HG02885 (cell line): Measurements from ENCODE around the gene ATXN2.

Source experiments
- ATAC-seq: cut with Tn5 transposase; IDR thresholded peaks from one replicate; pipeline ENCODE4 v1.9.1; 2021; ENCODE audit warnings: mild to moderate bottlenecking; ENCODE audit not compliant: unreplicated experiment, poor library complexity

The ATXN2 gene

DNA sequence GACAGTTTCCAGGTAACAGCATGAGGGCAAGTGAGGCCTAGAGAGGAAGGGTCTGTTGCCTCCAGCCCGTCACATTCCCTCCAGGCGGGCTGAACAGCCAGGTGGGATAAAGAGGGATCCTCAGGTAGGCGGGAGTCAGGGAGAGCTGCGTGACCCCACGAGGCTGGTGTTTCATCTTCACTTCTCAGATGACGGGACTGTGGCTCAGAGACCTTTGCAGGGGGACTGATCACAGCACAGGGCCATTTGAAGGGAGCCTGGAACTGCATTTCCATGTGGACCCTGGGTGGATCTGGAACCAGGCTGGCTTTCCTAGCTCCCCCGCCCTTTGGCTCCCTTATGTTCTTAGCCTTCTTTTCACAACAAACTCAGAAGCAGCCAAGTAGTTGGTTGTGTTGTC is 156.0 kb downstream of the ATXN2 start:
- no peak for ATAC-seq

DNA sequence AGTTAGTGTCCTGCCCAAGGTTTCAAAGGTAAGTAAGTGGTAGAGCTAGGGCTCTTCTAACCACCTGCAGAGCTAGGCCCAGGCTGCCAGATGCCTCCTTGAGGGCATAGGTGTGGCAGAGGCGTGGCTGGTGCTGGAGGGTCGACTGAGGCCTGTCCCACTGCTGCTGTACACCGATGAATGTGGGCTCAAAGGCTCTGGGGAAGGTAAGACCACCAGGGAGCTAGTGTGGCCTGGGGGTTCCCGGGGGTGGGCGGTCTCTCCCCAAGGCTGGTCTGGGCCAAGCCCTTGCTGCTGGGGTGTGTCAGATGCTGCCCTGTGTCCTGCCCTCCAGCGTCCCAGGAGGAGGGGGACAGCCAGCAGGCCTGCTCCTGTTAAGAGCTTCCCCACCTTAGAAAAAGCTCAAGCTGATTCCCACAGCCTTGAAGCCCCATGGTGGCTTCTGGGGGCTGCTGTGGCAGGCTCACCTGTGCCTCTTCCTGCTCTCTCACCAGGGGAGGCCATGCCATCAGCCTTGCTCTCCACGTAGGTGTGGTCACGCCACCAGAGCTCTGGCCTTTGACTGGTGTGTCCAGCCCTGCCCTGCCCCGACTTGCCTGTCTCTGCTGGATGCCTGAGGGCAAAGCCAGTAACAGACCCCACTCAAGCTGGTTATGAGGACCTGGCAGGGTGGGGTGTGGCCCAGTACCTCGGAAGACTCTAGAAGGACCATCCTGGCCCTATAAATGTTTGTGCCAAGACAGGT is 156.6 kb downstream of the ATXN2 start:
- ATAC-seq: no peak

DNA sequence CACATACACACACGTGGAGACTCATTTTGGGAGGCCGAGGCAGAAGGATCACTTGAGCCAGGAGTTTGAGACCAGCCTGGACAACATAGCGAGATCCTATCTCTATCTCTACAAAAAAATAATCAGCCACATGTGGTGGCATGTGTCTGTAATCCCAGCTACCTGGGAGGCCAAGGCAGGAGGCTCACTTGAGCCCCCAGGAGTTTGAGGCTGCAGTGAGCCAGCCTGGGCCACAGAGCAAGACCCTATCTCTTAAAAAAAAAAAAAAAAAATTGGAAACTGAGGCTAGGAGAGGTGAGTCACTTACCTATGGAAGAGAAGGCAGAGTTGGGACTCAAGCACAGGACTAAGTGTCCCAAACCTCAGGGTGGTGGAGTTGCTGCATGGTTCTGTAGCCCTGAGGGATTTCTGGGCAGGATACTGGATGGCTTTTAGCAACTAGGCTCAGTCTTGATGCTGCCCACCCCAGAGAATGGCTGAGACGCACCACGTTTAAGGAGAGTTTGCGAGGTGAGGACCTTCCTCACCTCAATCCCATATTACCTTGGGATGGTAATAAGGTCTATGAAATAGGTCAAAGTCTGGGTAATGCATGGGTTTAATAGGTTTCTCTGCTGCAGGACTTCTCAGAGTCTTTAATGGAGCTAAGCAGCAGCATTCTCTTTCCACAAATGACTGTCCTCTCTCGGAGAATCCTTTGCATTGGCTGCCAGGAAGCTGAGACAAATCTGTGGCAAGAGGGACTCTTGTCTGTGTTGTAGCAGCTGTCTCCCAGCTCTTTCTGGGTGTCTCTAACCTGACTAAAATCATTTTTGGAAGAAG is 157.8 kb downstream of the ATXN2 start:
- no peak for ATAC-seq

- ATAC-seq: no peak
Measured at GRCh38 chr12:111440631-111441030, 158.5 kb downstream of the ATXN2 start.

DNA sequence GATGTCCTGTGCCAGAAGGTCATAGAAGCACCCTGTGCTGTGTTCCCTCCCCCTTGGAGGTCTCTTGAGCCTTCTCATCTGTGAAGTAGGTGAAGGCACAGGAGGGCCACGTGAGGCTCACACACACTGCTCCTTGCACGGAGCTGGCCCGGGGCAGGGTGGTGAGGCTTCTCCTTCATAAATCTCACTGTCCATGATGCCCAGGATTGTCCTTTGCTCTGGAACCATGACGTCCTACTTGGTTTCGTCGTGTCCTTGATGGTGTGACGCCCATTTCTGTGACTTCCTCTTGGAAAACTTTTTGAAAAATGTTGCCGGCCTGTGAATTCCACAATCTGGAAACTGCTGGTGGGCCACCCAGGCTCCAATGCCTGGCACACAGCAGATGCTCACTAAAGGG is 159.0 kb downstream of the ATXN2 start:
- ATAC-seq: no peak

DNA sequence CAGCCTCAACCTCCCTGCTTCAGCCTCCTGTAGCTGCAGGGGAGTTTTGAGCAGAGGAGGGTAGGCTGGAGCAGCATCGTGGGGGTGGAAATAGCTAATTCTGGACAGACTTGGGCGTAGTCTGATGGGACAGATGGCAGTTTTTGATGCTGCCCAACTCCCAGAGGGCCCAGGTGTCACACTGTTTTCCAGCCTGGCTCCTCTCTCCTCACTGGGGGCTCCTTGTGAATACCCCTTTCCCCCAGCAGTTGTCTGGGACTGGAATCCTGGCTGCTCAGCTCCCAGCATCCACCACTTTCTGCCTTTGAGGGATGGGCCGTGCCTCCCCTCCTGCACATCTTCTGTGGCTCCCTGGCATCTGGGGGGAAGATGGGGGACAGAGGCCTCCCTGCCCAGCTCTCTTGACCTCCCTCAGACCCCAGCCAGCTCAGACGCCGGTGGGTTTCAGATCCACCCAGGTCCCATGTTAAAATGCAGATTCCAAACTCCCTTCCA is 159.4 kb downstream of the ATXN2 start:
- ATAC-seq: no peak

GRCh38 chr12:111438481-111438880 is 160.6 kb downstream of the ATXN2 start:
- no peak for ATAC-seq

DNA sequence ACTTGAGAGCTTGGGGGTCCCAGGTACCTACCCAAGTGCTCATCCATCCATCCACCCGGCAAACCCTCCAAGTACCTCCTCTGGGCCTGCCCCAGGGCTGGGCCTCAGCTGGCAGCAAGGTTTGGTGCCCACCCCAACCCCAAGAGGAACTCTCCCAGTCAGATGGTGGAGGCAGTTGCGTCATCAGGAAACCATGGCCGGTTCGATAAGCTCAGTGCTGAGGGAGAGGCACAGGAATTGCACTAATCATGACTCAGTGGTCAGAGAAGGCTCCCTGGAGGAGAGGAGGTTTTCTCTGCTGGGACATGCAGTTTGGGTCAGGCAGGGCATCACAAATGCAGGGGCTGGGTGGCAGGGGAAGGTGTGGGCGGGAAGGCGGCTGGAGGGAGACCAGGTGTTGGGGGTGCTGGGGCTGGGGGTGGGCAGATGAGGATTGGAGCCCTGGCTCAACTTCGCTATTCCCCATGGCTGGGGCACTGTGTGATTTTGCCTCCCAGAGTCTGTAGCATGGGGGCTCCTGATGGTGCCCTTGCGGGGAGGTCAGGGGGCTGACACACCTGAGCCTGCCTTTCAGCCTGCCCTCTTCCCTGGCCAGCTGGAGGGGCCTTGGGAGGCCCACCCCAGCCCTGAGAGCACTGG is 161.2 kb downstream of the ATXN2 start:
- no peak for ATAC-seq

- ATAC-seq: no peak
Measured at GRCh38 chr12:111436811-111437210, 162.3 kb downstream of the ATXN2 start.

DNA sequence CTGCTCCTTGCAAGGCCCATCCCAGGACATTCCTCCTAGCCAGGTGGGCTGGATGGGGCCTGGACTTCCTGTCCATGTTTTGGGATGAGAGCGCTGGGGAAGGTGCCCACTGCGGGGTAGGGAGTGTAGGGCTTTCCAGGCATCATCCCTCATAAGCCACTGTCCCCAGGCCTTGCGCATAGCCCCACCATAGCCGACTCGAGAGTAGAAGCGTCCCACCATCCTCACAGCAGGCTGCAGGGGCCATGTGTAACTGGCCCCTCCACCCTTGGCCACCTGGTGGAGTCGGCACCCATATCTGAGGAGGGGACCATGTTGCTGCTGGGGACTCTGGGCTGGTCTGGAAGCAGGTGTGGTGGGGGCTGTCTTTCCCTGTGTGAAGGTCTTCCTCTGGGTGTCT is 162.8 kb downstream of the ATXN2 start:
- ATAC-seq: no peak

DNA sequence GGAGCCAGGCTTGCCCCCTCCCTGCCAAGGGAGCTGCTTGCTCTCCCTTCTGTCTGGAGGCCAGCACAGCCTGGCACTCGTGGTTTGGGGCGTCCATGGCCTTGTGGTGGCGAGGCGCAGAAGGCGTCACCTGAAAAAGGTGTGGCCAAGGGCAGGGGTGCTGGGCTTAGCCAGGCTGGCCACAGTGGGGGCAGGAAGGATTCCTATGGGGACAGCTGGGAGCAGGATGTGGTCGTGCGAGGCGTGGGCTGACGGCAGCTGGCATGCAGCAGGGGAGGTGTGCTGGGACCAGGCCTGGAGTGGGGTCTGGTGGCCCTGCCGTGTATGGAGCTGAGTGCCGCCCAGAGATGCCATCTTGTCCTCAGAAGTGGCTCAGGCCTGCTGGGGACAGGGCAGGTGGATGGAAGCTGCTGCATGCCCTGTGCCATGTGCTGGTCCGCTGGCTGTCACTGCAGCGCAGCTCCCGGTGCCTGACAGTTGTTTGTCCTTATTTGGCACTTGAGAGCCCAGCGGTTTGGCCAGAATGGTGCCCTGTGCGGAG is 163.4 kb downstream of the ATXN2 start:
- ATAC-seq: no peak

- ATAC-seq: peak; percentile 72
Measured at GRCh38 chr12:111434680-111435338, 164.3 kb downstream of the ATXN2 start.

DNA sequence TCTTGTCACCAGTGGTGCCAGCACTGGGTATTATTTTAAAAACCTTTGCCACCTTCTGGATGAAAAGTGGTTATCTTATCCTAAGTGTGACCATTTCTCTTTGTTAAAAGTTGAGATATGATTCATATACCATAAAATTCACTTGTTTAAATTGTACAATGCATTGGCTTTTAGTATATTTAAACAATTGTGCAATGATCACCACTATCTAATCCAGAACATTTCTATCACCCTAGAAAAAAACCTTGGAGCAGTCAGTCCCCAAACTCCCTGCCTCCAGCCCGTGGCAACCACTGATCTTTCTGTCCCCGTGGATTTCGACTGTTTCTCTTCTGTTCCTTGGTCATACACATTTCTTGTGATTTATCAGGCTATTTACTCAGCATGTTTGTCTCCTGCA is 165.1 kb downstream of the ATXN2 start:
- no peak for ATAC-seq

- no peak for ATAC-seq
Measured at GRCh38 chr12:111431772-111432171, 167.3 kb downstream of the ATXN2 start.

DNA sequence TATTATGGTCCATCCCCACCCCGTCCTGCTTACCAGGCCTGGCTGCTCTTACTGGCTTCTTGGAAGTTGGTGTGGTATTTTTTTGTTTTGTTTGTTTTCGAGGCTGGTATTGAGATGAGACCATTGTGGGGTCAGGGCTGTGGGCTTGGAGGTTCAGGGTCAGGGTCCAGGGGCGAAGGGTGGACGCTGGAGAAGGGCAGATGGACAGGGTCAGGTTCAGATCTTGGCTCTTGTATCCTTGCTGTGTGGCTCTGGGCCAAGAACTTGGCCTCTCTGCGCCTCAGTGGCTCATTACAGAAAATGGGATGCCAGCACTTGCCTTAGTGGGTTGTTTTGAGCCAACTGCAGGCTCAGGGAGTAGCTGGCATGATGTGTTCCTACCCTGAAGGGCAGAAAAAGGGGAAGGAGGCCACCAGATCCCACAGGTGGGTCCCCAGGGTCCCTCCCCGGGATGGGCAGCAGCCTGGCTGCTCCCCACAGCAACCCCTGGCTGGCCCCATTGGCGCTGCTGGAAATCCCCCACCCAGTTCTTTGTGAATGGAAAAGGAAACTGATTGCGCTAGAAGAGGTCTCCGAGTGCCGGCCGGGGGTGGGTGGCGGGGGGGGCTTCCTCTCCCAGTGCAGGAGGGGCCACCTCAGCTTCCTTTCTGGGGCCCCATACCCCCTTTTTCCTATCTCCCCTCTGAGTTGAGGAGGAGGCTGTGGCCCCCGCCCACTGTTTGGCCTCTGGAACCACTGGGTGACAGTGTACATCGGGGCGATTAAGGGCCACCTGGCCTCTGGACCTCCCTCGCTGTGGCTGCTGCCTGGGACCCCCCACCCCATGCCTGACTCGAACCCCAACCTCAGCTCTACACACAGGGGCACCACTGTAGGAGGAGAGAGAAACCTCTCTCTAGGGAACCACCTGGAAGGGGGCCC is 168.4 kb downstream of the ATXN2 start:
- ATAC-seq: no peak

DNA sequence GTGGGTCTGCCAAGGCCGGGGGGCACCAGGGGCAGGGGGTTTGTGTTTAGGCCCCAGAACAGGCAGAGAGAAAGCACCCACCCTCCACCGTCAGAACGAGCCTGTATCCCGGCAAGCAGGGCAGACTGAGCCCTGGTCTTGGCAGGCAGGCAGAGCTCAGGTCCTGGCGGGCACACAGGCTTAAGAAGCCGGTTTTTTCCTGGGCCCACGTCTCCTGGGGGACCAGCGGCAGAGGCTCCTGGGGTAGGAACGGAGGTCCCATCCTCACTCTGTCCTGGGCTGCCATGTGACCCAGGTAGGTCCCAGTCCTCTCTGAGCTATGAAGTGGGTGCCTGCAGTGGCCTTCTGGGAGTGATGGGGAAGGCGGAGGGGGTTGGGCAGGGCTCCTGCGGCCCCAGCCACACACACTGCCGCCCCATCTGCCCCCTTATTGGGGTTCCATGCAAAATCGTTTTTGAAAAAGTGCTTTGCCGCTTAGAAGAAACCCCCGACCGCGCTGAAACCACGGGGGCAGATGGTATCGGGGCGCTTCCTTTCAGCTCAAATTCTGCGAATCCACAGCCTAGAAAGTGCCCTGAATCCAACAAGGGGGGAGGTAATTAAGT is 169.2 kb downstream of the ATXN2 start:
- no peak for ATAC-seq

- no peak for ATAC-seq
Measured at GRCh38 chr12:111428728-111429175, 170.4 kb downstream of the ATXN2 start.

- no peak for ATAC-seq
Measured at GRCh38 chr12:111428081-111428727, 170.9 kb downstream of the ATXN2 start.
